Measurements from ENCODE around the gene ACOT6. TPM values are rescaled to one million over a fixed set of nuclear protein-coding genes. Genes with fewer than 3 reads are reported as not detected.

ACOT6 gene
- total and polyA plus RNA-seq, 9 of the 15 experiments (the other 6 are each of a cell fraction or from before 2014, with no cell fraction given) = not detected

- no peaks in the 10 kb centered on the region for H3K79me2 ChIP-seq (ENCODE audit: control insufficient read depth, insufficient read depth, low read length)
- no peaks in the 10 kb centered on the region for H3K27me3 ChIP-seq (ENCODE audit: control insufficient read depth in 2 of 2, insufficient read depth in 2 of 2, low read length in 2 of 2)
- H3K4me2 ChIP-seq (ENCODE audit: insufficient read depth, low read length) = no peak overlapping the region
- H4K20me1 ChIP-seq (replicated peaks; ENCODE audit: control insufficient read depth, insufficient read depth, low read length) = no peaks in the 10 kb centered on the region
- no peaks in the 10 kb centered on the region for H3K36me3 ChIP-seq (ENCODE audit: control insufficient read depth, insufficient read depth, low read length)
- no peaks in the 10 kb centered on the region for H3K9me3 ChIP-seq (replicated peaks; ENCODE audit: control insufficient read depth, insufficient read depth, low read depth, low read length)
- ChIA-PET CTCF (ENCODE audit: low intra/inter-chr PET ratio) (interaction anchor here (0.7 kb wide), 1 partner anchor 680 kb away, joined by 3 read pairs; no protein-coding TSS in a partner anchor), POLR2A (interaction anchor here (0.5 kb wide), 1 partner anchor 168 kb away, joined by 3 read pairs; no protein-coding TSS in a partner anchor)
- H3K4me3 ChIP-seq = no peak overlapping the region
- FAIRE-seq (no peak), DNase-seq (ENCODE audit: extremely low read depth in 1 of 4, low spot score in 3 of 4) (no peak), ATAC-seq (no peak)
- BruUV-seq (replicated peaks) = no TSS peak
- H3K9me1 ChIP-seq (ENCODE audit: control insufficient read depth, insufficient read depth, low read length) = no peaks in the 10 kb centered on the region
- no peak overlapping the region for H2AFZ ChIP-seq (ENCODE audit: low read depth, low read length)
- intact Hi-C loops (cut with micrococcal nuclease) = no loop called here
- H3K9ac ChIP-seq (ENCODE audit: insufficient read depth in 1 of 2, low read depth in 2 of 2, low read length in 2 of 2) = no peak overlapping the region
- in situ Hi-C loops (cut with MboI) = no loop called here
- no peaks in the 10 kb centered on the region; a peak in 1 of 5 replicates for H3K4me1 ChIP-seq (replicated peaks in 1 of 2; ENCODE audit: control insufficient read depth in 2 of 2, insufficient read depth in 2 of 2, low read length in 2 of 2)
- no peak overlapping the region for H3K27ac ChIP-seq (ENCODE audit: extremely low read depth, low read depth, low read length)
- 25% methylated on average over 1 of the region's 1 CpG for WGBS (ENCODE audit: insufficient coverage, low coverage, missing lambda C conversion rate)
- TF ChIP-seq ATF3 (IDR thresholded peaks at IDR 0.05) (no peak), ATF3 (CRISPR knock-in tag; conservative IDR thresholded peaks at IDR 0.05) (no peak), ZNF347 (CRISPR knock-in tag; IDR thresholded peaks at IDR 0.05; ENCODE audit: low read depth) (no peak), TRIM24 (IDR thresholded peaks at IDR 0.05) (no peak), ILK (tag; IDR thresholded peaks at IDR 0.05; ENCODE audit: borderline replicate concordance, low read depth) (no peak), NFYB (IDR thresholded peaks at IDR 0.05; ENCODE audit: extremely low read depth, insufficient read length) (no peak), ZNF778 (CRISPR knock-in tag; IDR thresholded peaks at IDR 0.05) (no peak), THAP7 (CRISPR knock-in tag; IDR thresholded peaks at IDR 0.05) (no peak), TRIM28 (IDR thresholded peaks at IDR 0.05) (no peak), PHB (CRISPR knock-in tag; IDR thresholded peaks at IDR 0.05) (no peak), ZNF589 (CRISPR knock-in tag; IDR thresholded peaks at IDR 0.05; ENCODE audit: low read depth) (no peak), MAZ (CRISPR knock-in tag; conservative IDR thresholded peaks at IDR 0.05 in 1 of 2, IDR thresholded peaks at IDR 0.05 in 1 of 2) (no peak), HMG20B (CRISPR knock-in tag; IDR thresholded peaks at IDR 0.05) (no peak), PATZ1 (CRISPR knock-in tag; IDR thresholded peaks at IDR 0.05; ENCODE audit: borderline replicate concordance) (no peak), ZFP1 (CRISPR knock-in tag; IDR thresholded peaks at IDR 0.05) (no peak), ZNF395 (CRISPR knock-in tag; IDR thresholded peaks at IDR 0.05) (no peak)
Measured at GRCh38 chr14:73655851-73656250, 43.5 kb downstream of the ACOT6 start.
